ENCODE data around the gene SIRPB1.
A peak's percentile ranks its signal among the peaks of the same experiment; 100 is the strongest.

DNA sequence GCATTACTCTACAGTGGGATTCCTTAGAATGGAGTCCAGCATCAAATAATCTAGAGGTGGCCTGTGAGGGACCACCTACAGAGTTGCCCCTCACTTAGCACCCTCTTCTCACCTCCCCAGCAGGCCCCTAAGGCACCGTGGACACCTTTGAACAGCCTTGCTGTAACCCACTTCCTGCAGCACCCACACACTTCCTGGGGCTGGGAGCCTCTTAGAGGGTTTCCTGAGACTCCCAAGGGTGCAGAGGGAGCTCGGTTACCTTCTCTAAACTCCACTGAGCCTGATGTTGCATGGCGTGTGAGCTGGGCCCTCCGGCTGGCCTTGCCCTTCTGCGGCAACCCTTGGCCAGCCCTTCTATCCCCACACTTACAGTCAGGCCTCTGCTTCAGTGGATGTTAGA is 45.1 kb upstream of the SIRPB1 start:
- TF ChIP-seq TAF1 (IDR thresholded peaks at IDR 0.05; ENCODE audit: borderline replicate concordance, low read depth, low read length): no peak
- no peak for TF ChIP-seq CTCF (IDR thresholded peaks at IDR 0.05 in 2 of 3, conservative IDR thresholded peaks at IDR 0.05 in 1 of 3; ENCODE audit: control insufficient read depth in 2 of 3, extremely low read depth in 1 of 3, insufficient read depth in 1 of 3, low read depth in 3 of 3, low read length in 3 of 3)
- TF ChIP-seq SMC3 (IDR thresholded peaks at IDR 0.05; ENCODE audit: borderline replicate concordance, low read length): no peak
- no peak for TF ChIP-seq POLR2A (IDR thresholded peaks at IDR 0.05; ENCODE audit: low read depth, low read length)
- TF ChIP-seq, protein P1, sequence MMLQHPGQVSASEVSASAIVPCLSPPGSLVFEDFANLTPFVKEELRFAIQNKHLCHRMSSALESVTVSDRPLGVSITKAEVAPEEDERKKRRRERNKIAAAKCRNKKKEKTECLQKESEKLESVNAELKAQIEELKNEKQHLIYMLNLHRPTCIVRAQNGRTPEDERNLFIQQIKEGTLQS (IDR thresholded peaks at IDR 0.05; ENCODE audit: borderline replicate concordance, extremely low read depth, low read depth, low read length): no peak
- no peak for TF ChIP-seq RFX5 (IDR thresholded peaks at IDR 0.05; ENCODE audit: low read depth, low read length)
- no peak for TF ChIP-seq CHD2 (IDR thresholded peaks at IDR 0.05; ENCODE audit: borderline replicate concordance, low read depth, low read length)
- no peak for TF ChIP-seq ZNF622 (IDR thresholded peaks at IDR 0.05)
- TF ChIP-seq, protein P2, sequence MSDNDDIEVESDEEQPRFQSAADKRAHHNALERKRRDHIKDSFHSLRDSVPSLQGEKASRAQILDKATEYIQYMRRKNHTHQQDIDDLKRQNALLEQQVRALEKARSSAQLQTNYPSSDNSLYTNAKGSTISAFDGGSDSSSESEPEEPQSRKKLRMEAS (IDR thresholded peaks at IDR 0.05; ENCODE audit: low read depth, low read length): no peak
- TF ChIP-seq FOXM1 (IDR thresholded peaks at IDR 0.05; ENCODE audit: low read depth, low read length): no peak
- peak; percentile 93 for TF ChIP-seq EED (IDR thresholded peaks at IDR 0.05; ENCODE audit: low read depth)
- no peak for TF ChIP-seq RBBP5 (conservative IDR thresholded peaks at IDR 0.05)
- 0 out of 2 replicates have a peak, but pooled peaks have one; percentile 58 for TF ChIP-seq TARDBP (IDR thresholded peaks at IDR 0.05; ENCODE audit: borderline replicate concordance)
